Thyroid gland (tissue), 4 donors: ENCODE results near the gene UBL3. TPM values are rescaled to one million over a fixed set of nuclear protein-coding genes. Genes with fewer than 3 reads are reported as not detected.

Experiments used
- DNase-seq, 2 donors: peaks; one replicate each; pipeline ENCODE4 v3.0.0-alpha.2; 2019
- H3K27ac ChIP-seq, 3 donors: fragments of 200-600 bp; sonication (generic); 1 replicate in 2 of 3; 2 replicates in 1 of 3; pipeline ENCODE4 v1.5.1; 2016 to 2019; ENCODE audit warnings: mild to moderate bottlenecking in 1 of 3, moderate library complexity in 1 of 3
- H3K27me3 ChIP-seq: fragments of 200-600 bp; sonication (generic); one replicate; pipeline ENCODE4 v1.5.1; 2019
- H3K36me3 ChIP-seq, 2 donors: fragments of 200-600 bp; sonication (generic); one replicate each; pipeline ENCODE4 v1.5.1; 2016 to 2019
- H3K4me1 ChIP-seq, 2 donors: fragments of 200-600 bp; sonication (generic); one replicate each; pipeline ENCODE4 v1.5.1; 2017 to 2019
- H3K4me3 ChIP-seq, 3 donors: fragments of 200-600 bp; sonication (generic); replicated peaks in 1 of 3; 1 replicate in 2 of 3; 2 replicates in 1 of 3; pipeline ENCODE4 v1.5.1; 2016; ENCODE audit warnings: mild to moderate bottlenecking in 1 of 3
- H3K9me3 ChIP-seq: fragments of 200-600 bp; sonication (generic); one replicate; pipeline ENCODE4 v1.5.1; 2017
- CTCF ChIP-seq, 6 experiments: fragments of 200-600 bp in 3 of 6; fragments of 450-650 bp in 3 of 6; sonication (generic) in 3 of 6; IDR thresholded peaks; one replicate each; pipeline ENCODE4 v1.5.1; 2016 to 2019; ENCODE audit warnings: antibody characterized with exemption in 6 of 6, mild to moderate bottlenecking in 2 of 6, inconsistent platforms in 1 of 6, moderate library complexity in 1 of 6
- POLR2A ChIP-seq, 2 donors: fragments of 450-650 bp; IDR thresholded peaks; one replicate each; pipeline ENCODE4 v1.6.1; 2017; ENCODE audit warnings: antibody characterized with exemption in 2 of 2, mild to moderate bottlenecking in 2 of 2, moderate library complexity in 1 of 2
- WGBS, 2 donors: methylation state at CpG; one replicate each; pipeline ENCODE4 v1.1.5; 2017; 5-methylcytosine and 5-hydroxymethylcytosine counted together
- intact Hi-C: fragments of 100-400 bp; cut with DNase I; formaldehyde crosslinking; loops from one replicate; pipeline ENCODE4 v1.15.1; 2023
- total RNA-seq, 4 donors: library from RNA; depleted of rRNA; stranded (reverse); fragments of >200 nt; gene quantifications; one replicate each; pipeline ENCODE4 v1.2.3, GENCODE V29; 2016

The UBL3 gene
- total RNA-seq, 4 donors from 2014 or later = 59.0 to 79.0 (median 65.1) TPM

DNA sequence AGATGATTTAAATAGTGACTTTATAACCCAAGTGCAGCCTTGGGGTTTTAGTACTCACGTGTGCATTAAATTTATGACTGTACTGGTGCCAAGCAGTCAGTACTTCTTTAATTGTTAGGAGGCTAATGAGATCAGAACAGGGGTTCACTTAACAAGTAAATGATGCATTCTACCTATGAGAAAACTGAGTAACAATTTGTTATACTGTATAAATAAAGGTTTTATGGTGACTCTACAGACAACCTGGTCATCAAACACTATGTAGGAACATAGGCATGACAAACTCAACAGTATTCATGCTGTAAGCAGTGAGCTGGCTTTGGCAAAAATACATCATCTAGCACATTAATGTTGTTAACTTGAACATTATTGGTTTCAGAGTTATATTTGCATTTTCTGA lies 75.6 kb downstream of the UBL3 start:
- no peak overlapping the region for H3K27ac ChIP-seq
- peaks cover 0 to 4% of the 10 kb centered on the region in 2 donors for H3K4me1 ChIP-seq
- intact Hi-C loops = loop anchor here (5.0 kb wide), 1 partner anchor 337 kb away; no protein-coding TSS in a partner anchor
- DNase-seq = no peak
- no peak overlapping the region for H3K4me3 ChIP-seq
- no peaks in the 10 kb centered on the region for H3K27me3 ChIP-seq
- H3K9me3 ChIP-seq = no peaks in the 10 kb centered on the region
- WGBS, 2 donors = 86 to 92% methylated on average over 1 of the region's 1 CpG
- no peaks in the 10 kb centered on the region for H3K36me3 ChIP-seq
- no peak for TF ChIP-seq POLR2A (IDR thresholded peaks at IDR 0.05)

GRCh38 chr13:29771247-29771646 lies 79.2 kb downstream of the UBL3 start:
- TF ChIP-seq CTCF (IDR thresholded peaks at IDR 0.05) (peak in 3 of 6 experiments; percentile 37 to 40 (median 38)), POLR2A (IDR thresholded peaks at IDR 0.05) (no peak)
- Histone ChIP-seq H3K27me3 (no peaks in the 10 kb centered on the region), H3K4me3 (no peak overlapping the region), H3K36me3 (no peaks in the 10 kb centered on the region), H3K9me3 (no peaks in the 10 kb centered on the region), H3K27ac (no peak overlapping the region), H3K4me1 (peaks cover 4 to 12% of the 10 kb centered on the region in 2 donors)
- no peak for DNase-seq
- WGBS, 2 donors = 75 to 86% methylated on average over 2 of the region's 2 CpGs
- intact Hi-C loops = loop anchor here (5.0 kb wide), 1 partner anchor 341 kb away; no protein-coding TSS in a partner anchor

DNA sequence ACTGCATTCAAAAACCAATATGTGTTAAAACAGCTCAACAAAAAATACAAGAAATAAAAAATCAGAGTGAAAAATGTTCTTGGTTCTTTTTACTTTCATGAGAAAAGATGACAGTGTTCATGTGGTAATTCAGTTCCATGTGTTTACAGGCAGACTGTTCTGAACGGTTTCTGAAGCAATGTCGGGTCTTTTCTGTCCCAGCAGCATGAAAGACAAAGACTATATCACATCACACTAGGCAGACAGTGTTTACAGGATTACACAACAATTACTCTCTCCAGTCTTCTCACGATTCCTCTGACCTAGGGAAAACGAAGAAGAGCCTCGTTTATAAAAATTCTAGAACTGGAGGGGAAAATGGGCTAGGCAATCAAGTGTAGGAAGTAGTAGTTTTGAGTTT lies 83.4 kb downstream of the UBL3 start:
- H3K27ac ChIP-seq = peak overlapping the region in 1 of 3 donors; percentile 1
- no peak for TF ChIP-seq CTCF (IDR thresholded peaks at IDR 0.05)
- TF ChIP-seq POLR2A (IDR thresholded peaks at IDR 0.05) = no peak
- no peak for DNase-seq
- no peaks in the 10 kb centered on the region for H3K27me3 ChIP-seq
- peaks cover 4 to 12% of the 10 kb centered on the region in 2 donors for H3K4me1 ChIP-seq
- no peaks in the 10 kb centered on the region for H3K36me3 ChIP-seq
- intact Hi-C loops = no loop called here
- no peak overlapping the region for H3K4me3 ChIP-seq
- no peaks in the 10 kb centered on the region for H3K9me3 ChIP-seq
- 45 to 65% methylated on average over 5 of the region's 5 CpGs for WGBS, 2 donors

DNA sequence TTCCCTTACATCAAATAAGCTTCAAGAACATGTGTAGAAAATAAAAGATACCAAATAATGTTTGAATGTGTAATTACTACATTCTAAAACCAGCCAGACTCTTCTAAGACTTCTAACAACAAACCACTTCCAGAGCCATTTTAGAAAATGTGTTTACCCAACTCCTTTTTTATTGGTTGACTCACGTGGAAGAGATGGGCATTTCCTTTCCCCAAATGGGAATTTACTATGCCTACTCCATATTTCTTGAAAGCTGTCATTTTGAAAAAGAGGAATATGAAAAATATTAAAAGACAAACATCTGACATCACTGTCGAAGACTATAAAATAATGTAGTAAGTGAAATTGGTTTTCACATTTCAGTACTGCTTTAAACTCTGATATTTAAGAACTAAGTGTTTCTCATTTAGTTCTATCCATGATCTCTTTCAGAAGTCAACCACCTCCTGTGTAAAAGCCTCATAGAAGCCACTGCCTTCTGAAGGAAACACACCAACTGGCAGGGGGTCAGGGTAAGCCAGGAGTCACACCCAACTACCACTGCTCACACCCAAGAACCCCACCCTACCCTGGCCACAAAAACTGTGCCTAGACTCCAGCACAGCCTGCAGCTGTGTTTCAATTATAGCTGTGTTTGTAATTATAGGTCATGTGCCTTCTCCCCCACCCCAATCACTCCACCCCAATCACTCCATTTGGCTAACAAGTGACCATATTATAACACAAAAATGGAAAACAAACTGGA lies 86.8 kb downstream of the UBL3 start:
- Histone ChIP-seq H3K27ac (no peak overlapping the region), H3K9me3 (no peaks in the 10 kb centered on the region), H3K27me3 (no peaks in the 10 kb centered on the region), H3K4me3 (no peak overlapping the region), H3K4me1 (peaks cover 4 to 12% of the 10 kb centered on the region in 2 donors), H3K36me3 (no peaks in the 10 kb centered on the region)
- TF ChIP-seq POLR2A (IDR thresholded peaks at IDR 0.05) (no peak), CTCF (IDR thresholded peaks at IDR 0.05) (no peak)
- intact Hi-C loops = no loop called here
- DNase-seq = no peak
- WGBS, 2 donors = 89 to 91% methylated on average over 2 of the region's 2 CpGs

DNA sequence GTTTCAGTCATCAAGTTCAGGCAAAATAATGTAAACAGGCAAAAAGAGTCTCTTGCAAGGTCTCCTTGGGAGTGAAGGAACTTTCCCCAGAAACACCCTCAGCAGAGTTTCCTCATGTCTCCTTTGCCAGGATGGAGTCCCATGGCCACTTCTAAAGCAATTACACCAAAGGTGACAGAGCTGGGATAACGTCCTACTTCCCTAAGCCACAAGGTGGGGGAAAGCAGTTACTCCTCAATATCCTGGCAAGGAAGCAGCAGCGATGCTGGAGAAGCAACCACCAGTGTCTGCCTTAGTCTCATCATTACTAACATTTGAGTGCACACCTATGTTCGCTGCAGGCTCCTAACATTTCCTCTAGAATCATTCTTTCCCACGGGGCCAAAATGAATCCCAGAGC lies 88.6 kb downstream of the UBL3 start:
- H3K4me3 ChIP-seq = no peak overlapping the region
- DNase-seq = no peak
- H3K9me3 ChIP-seq = no peaks in the 10 kb centered on the region
- TF ChIP-seq POLR2A (IDR thresholded peaks at IDR 0.05) = no peak
- TF ChIP-seq CTCF (IDR thresholded peaks at IDR 0.05) = no peak
- H3K4me1 ChIP-seq = peaks cover 0 to 4% of the 10 kb centered on the region in 2 donors
- no peaks in the 10 kb centered on the region for H3K27me3 ChIP-seq
- intact Hi-C loops = no loop called here
- WGBS, 2 donors = 69 to 70% methylated on average over 4 of the region's 4 CpGs
- no peaks in the 10 kb centered on the region for H3K36me3 ChIP-seq
- H3K27ac ChIP-seq = no peak overlapping the region
